ENCODE results near the gene TNIK.
A peak's percentile ranks its signal among the peaks of the same experiment; 100 is the strongest.

The TNIK gene

DNA sequence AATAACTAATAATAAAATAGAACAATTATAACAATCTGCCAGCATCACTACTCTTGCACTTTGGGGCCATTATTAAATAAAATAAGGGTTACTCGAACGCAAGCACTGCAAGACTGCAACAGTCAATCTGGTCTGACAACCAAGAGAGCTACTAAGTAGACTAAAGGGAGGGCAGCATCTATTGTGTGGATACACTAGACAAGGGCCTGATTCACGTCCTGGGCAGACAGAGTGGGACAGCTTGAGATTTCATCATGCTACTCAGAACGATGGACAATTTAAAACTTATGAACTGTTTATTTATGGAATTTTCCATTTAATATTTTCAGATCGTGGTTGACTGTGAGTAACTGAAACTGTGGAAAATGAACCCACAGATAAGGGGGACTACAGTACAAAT lies 39.5 kb downstream of the TNIK start:
- no peak overlapping the region for H3K27ac Mint-ChIP-seq (ENCODE audit: low read depth)

DNA sequence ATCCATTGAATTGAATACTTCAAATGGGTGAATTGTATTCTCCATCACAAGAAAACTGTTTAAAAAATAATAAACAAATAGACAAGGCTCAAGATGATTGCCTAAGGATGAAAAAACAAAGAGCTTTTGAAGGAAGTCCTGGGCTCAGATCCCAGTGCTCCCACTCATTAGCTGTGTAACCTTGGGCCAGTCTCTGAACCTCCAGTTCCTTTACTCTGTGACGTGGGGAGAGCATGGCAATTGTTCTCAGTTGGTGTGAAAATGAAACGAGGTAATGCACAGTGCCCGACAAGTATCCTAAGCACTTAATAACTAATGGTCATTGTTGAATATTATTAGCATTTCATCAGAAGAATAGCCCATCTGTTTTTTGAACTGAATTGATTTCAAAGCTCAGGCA lies 40.7 kb downstream of the TNIK start:
- peaks cover 54% of the 10 kb centered on the region for H3K4me1 Mint-ChIP-seq
- ATAC-seq (replicated peaks; ENCODE audit: extremely low read depth, poor library complexity, severe bottlenecking) (no peak), DNase-seq (ENCODE audit: low spot score in 2 of 2) (no peak)
- H3K27ac Mint-ChIP-seq (ENCODE audit: low read depth): no peak overlapping the region
- H3K4me3 Mint-ChIP-seq: no peak overlapping the region
- H3K36me3 Mint-ChIP-seq (ENCODE audit: insufficient read depth): peaks cover 2% of the 10 kb centered on the region
- H3K9me3 Mint-ChIP-seq: no peaks in the 10 kb centered on the region
- no peaks in the 10 kb centered on the region for H3K27me3 Mint-ChIP-seq

More for the DNA sequence above, 39.5 kb downstream of the TNIK start:
- ATAC-seq (replicated peaks; ENCODE audit: extremely low read depth, poor library complexity, severe bottlenecking) (no peak), DNase-seq (ENCODE audit: low spot score in 2 of 2) (no peak)
- no peaks in the 10 kb centered on the region for H3K9me3 Mint-ChIP-seq
- H3K36me3 Mint-ChIP-seq (ENCODE audit: insufficient read depth): peaks cover 2% of the 10 kb centered on the region
- no peak overlapping the region for H3K4me3 Mint-ChIP-seq
- H3K27me3 Mint-ChIP-seq: no peaks in the 10 kb centered on the region
- peaks cover 44% of the 10 kb centered on the region for H3K4me1 Mint-ChIP-seq

DNA sequence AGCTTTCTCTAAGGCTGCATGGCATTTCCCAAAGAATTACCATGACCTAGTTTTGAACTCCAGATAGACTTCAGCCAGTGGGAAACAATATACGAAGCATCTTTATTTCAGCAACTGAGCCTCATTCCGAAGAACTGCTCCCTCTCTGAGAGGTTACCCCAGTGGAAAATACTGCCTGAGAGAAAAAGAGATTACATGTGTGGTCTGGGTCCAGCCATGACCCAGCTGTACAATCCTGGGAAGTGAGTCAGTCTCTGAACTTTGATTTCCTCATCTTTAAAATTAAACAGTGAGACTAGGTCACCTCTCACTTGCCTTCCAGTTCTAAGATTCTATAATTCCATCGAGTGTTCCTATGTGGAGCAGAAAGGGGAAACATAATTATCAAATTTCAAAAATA lies 42.4 kb downstream of the TNIK start:
- Mint-ChIP-seq H3K9me3 (no peaks in the 10 kb centered on the region), H3K4me1 (peaks cover 70% of the 10 kb centered on the region)

DNA sequence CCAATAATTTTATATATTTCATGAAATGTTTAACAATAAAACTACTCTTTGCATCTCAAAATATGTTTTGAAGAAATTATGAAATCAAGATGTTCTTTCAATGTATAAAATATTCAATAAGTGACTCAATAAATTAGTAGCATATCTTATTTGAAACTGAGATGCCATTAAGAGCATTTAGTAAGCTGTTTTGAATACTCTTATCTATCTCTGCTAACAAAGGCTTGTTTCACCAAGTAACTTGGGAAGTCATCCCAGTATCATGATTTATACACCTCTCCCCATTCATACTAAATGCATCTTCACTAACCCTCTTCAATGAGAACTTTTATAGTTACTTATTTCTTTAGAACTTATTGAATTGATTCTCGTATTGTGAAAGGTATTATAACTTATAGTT lies 43.1 kb downstream of the TNIK start:
- H3K27me3 Mint-ChIP-seq: no peaks in the 10 kb centered on the region
- peaks cover 74% of the 10 kb centered on the region for H3K4me1 Mint-ChIP-seq
- H3K36me3 Mint-ChIP-seq (ENCODE audit: insufficient read depth): no peaks in the 10 kb centered on the region
- H3K4me3 Mint-ChIP-seq: no peak overlapping the region
- ATAC-seq (replicated peaks; ENCODE audit: extremely low read depth, poor library complexity, severe bottlenecking) (no peak), DNase-seq (ENCODE audit: low spot score in 2 of 2) (no peak)
- no peak overlapping the region for H3K27ac Mint-ChIP-seq (ENCODE audit: low read depth)
- no peaks in the 10 kb centered on the region for H3K9me3 Mint-ChIP-seq

More for the DNA sequence above, 42.4 kb downstream of the TNIK start:
- Mint-ChIP-seq H3K27me3 (no peaks in the 10 kb centered on the region), H3K36me3 (ENCODE audit: insufficient read depth) (peaks cover under 1% of the 10 kb centered on the region), H3K27ac (ENCODE audit: low read depth) (no peak overlapping the region), H3K4me3 (no peak overlapping the region)
- ATAC-seq (replicated peaks; ENCODE audit: extremely low read depth, poor library complexity, severe bottlenecking) (no peak), DNase-seq (ENCODE audit: low spot score in 2 of 2) (no peak)

DNA sequence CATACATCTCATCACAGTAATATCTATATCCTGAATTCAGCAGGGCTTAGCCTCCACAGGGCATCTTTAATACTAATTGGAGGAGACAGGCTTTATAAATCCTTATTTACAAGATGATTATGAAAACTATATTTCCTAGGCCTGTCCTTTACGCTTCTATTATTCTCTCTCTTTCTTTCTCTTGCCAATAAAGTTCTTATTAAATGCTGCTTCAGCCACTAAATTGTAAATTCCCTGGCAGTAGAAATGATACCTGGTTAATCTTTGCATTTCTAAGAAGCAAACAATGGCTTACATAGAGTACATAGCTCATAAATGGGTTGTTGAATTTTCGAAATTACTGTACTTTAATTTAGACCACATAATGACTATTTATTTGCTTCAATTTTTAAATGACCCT lies 43.5 kb downstream of the TNIK start:
- peaks cover 76% of the 10 kb centered on the region for H3K4me1 Mint-ChIP-seq
- DNase-seq (ENCODE audit: low spot score in 2 of 2) (no peak), ATAC-seq (replicated peaks; ENCODE audit: extremely low read depth, poor library complexity, severe bottlenecking) (no peak)
- no peaks in the 10 kb centered on the region for H3K9me3 Mint-ChIP-seq
- H3K27me3 Mint-ChIP-seq: no peaks in the 10 kb centered on the region
- H3K36me3 Mint-ChIP-seq (ENCODE audit: insufficient read depth): no peaks in the 10 kb centered on the region
- no peak overlapping the region for H3K27ac Mint-ChIP-seq (ENCODE audit: low read depth)
- no peak overlapping the region for H3K4me3 Mint-ChIP-seq

DNA sequence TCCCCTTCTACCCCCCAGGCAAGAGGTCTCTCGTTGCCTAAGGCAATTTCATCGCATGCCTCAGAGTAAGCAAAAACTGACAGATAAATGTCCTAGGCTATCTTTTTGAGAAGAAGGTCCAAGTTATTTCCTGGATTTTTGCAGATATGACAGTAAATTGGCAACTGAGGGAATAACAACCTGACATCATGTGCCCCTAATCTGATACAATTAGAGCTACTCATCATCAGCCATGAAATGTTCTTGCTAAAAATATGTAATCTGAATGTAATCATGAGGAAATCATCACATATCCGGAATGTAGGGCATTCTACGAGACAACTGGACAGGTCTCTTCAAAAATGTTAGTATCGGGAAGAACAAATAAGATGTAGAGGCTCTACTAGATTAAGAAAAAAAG lies 44.1 kb downstream of the TNIK start:
- H3K4me3 Mint-ChIP-seq: no peak overlapping the region
- DNase-seq (ENCODE audit: low spot score in 2 of 2): no peak
- H3K4me1 Mint-ChIP-seq: peaks cover 71% of the 10 kb centered on the region
- ATAC-seq (replicated peaks; ENCODE audit: extremely low read depth, poor library complexity, severe bottlenecking): no peak
- H3K27ac Mint-ChIP-seq (ENCODE audit: low read depth): no peak overlapping the region
- H3K36me3 Mint-ChIP-seq (ENCODE audit: insufficient read depth): no peaks in the 10 kb centered on the region
- H3K9me3 Mint-ChIP-seq: no peaks in the 10 kb centered on the region
- no peaks in the 10 kb centered on the region for H3K27me3 Mint-ChIP-seq

DNA sequence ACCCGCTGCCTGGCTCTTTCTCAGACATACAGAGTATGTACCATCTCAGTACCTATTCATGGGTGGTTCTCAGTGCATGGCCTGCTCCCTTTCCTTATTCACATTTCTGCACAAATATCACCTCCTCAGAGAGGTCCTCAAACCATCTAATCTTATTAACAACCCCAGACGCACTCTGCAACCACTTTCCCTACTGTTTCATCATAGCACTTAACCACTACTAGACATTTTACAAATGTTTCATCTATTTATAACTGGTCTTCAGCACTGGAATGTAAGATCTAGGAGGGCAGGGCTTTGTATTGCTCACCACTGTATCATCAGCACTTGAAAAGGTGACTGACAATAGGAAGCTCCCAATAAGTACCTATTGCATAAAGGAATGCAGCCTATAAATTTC lies 45.1 kb downstream of the TNIK start:
- ATAC-seq (replicated peaks; ENCODE audit: extremely low read depth, poor library complexity, severe bottlenecking): no peak
- H3K4me3 Mint-ChIP-seq: no peak overlapping the region
- H3K4me1 Mint-ChIP-seq: peaks cover 61% of the 10 kb centered on the region
- H3K9me3 Mint-ChIP-seq: no peaks in the 10 kb centered on the region
- no peak overlapping the region for H3K27ac Mint-ChIP-seq (ENCODE audit: low read depth)
- H3K36me3 Mint-ChIP-seq (ENCODE audit: insufficient read depth): no peaks in the 10 kb centered on the region
- no peak for DNase-seq (ENCODE audit: low spot score in 2 of 2)
- no peaks in the 10 kb centered on the region for H3K27me3 Mint-ChIP-seq

DNA sequence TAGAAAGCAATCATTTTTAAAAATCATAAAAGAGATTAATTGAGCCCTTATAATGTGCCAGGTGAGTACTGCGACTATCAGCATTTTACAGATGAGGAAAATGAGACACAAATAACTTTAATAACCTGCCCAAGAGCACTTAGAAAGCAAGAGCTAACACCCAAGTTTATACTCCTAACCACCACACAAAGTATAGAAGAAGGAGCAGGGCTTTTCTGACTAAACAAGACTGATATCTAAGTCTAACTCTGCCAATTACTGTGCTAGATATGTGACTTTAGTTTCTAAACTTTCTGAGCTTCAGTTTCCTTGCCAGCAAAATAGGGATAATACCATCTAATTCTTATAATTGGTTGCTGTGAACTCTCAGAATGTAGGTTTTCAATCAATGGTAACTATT lies 47.7 kb downstream of the TNIK start:
- no peak for ATAC-seq (replicated peaks; ENCODE audit: extremely low read depth, poor library complexity, severe bottlenecking)
- Mint-ChIP-seq H3K36me3 (ENCODE audit: insufficient read depth) (no peaks in the 10 kb centered on the region), H3K27me3 (no peaks in the 10 kb centered on the region), H3K4me1 (peaks cover 54% of the 10 kb centered on the region), H3K27ac (ENCODE audit: low read depth) (no peak overlapping the region), H3K9me3 (no peaks in the 10 kb centered on the region), H3K4me3 (no peak overlapping the region)
- DNase-seq (ENCODE audit: low spot score in 2 of 2): no peak

DNA sequence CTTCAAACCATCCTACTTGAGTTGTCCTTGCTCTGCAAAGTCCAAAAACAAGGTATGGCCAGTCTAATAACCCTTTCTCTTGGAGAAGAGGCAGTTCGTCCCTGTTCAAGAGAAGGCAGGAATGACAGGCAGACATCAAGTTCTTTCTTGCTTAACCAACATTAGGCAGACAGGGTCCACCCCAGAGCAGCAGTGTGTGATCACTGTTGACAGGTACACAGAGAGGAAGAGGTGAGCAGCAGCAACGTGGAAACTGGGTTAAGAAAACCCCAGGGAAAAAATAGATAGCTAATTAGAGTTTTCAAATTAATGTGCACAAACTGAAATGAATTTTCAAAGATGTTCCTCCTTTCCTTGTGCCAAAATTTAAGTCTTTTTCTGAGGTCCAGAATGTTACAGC lies 48.2 kb downstream of the TNIK start:
- ATAC-seq (replicated peaks; ENCODE audit: extremely low read depth, poor library complexity, severe bottlenecking): no peak
- Mint-ChIP-seq H3K4me3 (no peak overlapping the region), H3K36me3 (ENCODE audit: insufficient read depth) (no peaks in the 10 kb centered on the region), H3K9me3 (no peaks in the 10 kb centered on the region), H3K27ac (ENCODE audit: low read depth) (no peak overlapping the region), H3K4me1 (peaks cover 53% of the 10 kb centered on the region), H3K27me3 (no peaks in the 10 kb centered on the region)
- no peak for DNase-seq (ENCODE audit: low spot score in 2 of 2)

DNA sequence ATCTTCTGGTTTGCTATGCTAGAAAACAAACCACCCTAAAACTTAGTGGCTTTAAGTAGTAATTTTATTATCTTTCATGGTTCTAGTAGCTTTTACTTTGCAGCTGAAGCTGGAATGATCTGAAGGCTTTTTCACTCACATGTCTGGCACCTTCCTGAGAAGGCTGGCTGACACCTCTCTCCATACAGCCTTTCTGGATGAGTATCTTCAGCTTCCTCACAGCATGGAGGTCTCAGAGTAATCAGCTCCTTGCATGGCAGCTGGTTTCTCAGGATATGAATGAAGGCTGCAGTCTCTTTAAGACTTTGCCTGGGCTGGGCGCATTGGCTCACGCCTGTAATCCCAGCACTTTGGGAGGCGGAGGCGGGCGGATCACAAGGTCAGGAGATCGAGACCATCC lies 50.0 kb downstream of the TNIK start:
- H3K4me1 Mint-ChIP-seq: peaks cover 54% of the 10 kb centered on the region
- H3K27me3 Mint-ChIP-seq: no peaks in the 10 kb centered on the region
- ATAC-seq (replicated peaks; ENCODE audit: extremely low read depth, poor library complexity, severe bottlenecking): no peak
- H3K27ac Mint-ChIP-seq (ENCODE audit: low read depth): no peak overlapping the region
- H3K9me3 Mint-ChIP-seq: no peaks in the 10 kb centered on the region
- no peaks in the 10 kb centered on the region for H3K36me3 Mint-ChIP-seq (ENCODE audit: insufficient read depth)
- DNase-seq (ENCODE audit: low spot score in 2 of 2): no peak
- no peak overlapping the region for H3K4me3 Mint-ChIP-seq

DNA sequence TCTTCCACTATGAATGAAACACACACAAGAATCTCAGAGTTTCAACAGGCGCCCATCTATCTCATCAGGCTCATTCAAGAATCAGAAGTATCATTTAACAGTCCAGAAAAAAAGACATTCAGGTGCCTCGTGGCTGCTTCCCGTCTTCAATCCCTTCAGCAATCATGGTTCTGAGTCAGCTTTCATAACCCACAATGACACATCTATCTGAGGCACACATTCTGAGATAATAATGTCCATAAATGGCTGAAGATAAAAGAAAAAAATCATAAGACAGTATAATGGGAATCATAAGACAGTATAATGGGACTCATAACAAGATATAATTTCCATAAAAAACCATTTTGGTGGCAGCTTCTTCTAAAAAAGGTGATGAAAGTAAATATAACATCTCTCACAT lies 52.4 kb downstream of the TNIK start:
- Mint-ChIP-seq H3K9me3 (no peaks in the 10 kb centered on the region), H3K27me3 (no peaks in the 10 kb centered on the region), H3K4me1 (peaks cover 44% of the 10 kb centered on the region), H3K36me3 (ENCODE audit: insufficient read depth) (no peaks in the 10 kb centered on the region), H3K27ac (ENCODE audit: low read depth) (no peak overlapping the region), H3K4me3 (no peak overlapping the region)
- DNase-seq (ENCODE audit: low spot score in 2 of 2) (no peak), ATAC-seq (replicated peaks; ENCODE audit: extremely low read depth, poor library complexity, severe bottlenecking) (no peak)

DNA sequence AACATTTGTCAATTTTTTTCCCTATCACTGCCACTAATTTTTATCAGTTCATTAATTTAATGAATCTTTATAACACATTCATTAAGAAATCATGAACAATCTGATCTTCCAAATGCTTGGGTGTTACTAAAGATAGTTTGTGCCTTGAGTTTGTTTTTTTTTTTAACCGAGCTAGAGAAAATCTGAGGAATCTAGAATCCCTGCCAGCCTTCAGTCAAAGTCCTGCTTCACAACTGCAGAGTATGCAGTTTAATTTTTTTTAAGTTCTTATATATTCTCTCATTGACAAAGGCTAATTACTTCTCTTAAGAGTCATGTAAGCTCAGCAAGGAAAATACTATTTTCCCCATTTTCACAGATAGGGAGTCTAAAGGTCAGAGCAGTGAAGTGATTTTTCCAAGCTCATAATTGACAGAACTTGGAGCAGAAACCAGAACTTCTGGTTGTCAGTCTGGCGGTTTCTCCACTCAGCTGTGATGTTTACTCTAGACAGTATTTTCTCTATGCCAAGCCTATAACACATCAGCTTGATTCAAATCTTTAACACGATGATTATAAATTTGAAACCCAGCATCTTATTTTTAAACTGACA lies 55.7 kb downstream of the TNIK start:
- no peak overlapping the region for H3K4me3 Mint-ChIP-seq
- peaks cover 55% of the 10 kb centered on the region for H3K4me1 Mint-ChIP-seq
- no peak for ATAC-seq (replicated peaks; ENCODE audit: extremely low read depth, poor library complexity, severe bottlenecking)
- no peaks in the 10 kb centered on the region for H3K27me3 Mint-ChIP-seq
- no peaks in the 10 kb centered on the region for H3K9me3 Mint-ChIP-seq
- DNase-seq (ENCODE audit: low spot score in 2 of 2): no peak
- no peaks in the 10 kb centered on the region for H3K36me3 Mint-ChIP-seq (ENCODE audit: insufficient read depth)
- no peak overlapping the region for H3K27ac Mint-ChIP-seq (ENCODE audit: low read depth)

DNA sequence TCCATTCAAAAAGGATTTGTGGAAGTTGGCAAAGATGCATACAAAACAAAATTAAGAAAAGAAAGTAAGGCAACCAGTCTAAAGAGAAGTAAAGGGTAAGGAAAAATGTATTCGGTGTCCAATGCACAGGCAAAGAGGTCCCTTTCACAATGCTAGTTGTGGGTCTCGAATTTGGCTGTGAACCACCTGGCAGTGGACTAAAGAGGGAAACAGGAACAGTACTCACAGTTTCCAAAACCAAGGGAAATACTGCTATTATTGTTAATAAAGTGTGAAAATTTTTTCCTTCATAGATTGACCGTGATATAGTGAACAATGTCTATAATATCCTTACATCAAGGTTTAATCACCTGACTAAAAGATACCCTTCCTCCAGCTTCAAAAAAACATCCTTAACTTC lies 57.9 kb downstream of the TNIK start:
- Mint-ChIP-seq H3K27me3 (no peaks in the 10 kb centered on the region), H3K4me3 (no peak overlapping the region), H3K4me1 (peaks cover 65% of the 10 kb centered on the region), H3K9me3 (no peaks in the 10 kb centered on the region), H3K27ac (ENCODE audit: low read depth) (peak overlapping the region; percentile 1), H3K36me3 (ENCODE audit: insufficient read depth) (no peaks in the 10 kb centered on the region)
- no peak for ATAC-seq (replicated peaks; ENCODE audit: extremely low read depth, poor library complexity, severe bottlenecking)
- no peak for DNase-seq (ENCODE audit: low spot score in 2 of 2)

DNA sequence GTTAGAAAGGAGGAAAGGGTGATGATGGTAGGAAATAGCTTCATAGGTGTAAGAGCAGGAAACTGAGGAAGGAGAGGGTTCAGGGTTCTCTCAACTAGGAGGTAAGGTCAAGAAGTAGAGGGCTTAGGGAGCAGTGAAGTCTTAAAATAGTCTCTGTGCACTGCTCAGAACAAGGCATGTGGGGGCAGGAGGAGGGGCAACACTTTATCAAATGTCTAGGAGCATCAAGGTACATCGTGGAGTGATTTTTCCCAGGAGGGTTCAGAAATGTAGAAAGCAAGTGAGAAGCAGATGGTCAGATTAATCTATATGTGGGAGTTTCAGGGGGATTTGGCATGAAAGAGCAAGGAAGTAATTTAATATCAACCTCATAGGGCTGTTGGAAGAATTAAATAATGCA lies 58.8 kb downstream of the TNIK start:
- peaks cover 66% of the 10 kb centered on the region for H3K4me1 Mint-ChIP-seq
- no peak overlapping the region for H3K4me3 Mint-ChIP-seq
- DNase-seq (ENCODE audit: low spot score in 2 of 2) (no peak), ATAC-seq (replicated peaks; ENCODE audit: extremely low read depth, poor library complexity, severe bottlenecking) (no peak)
- H3K27me3 Mint-ChIP-seq: no peaks in the 10 kb centered on the region
- H3K27ac Mint-ChIP-seq (ENCODE audit: low read depth): peak overlapping the region; percentile 1
- H3K9me3 Mint-ChIP-seq: no peaks in the 10 kb centered on the region
- no peaks in the 10 kb centered on the region for H3K36me3 Mint-ChIP-seq (ENCODE audit: insufficient read depth)

Measured in central memory CD8-positive, alpha-beta T cell (primary cell).